Activated naive CD4-positive, alpha-beta T cell treated with anti-CD3 and anti-CD28 coated beads, Interleukin-2, amount 10 ng/mL, durations not matched to agents 7 days and 5 days (primary cell): ENCODE data around the gene RAB4A.
"Not testable (repeated sequence)": the region's sequence is repeated elsewhere in the genome, so short reads cannot be mapped to it uniquely, and the experiment has no call there.

Experiments
- CTCF ChIA-PET: fragments of 350-600 bp; sonication (Branson Sonifier 250); formaldehyde crosslinking; loops from one replicate; lab custom pipeline; 2021; ENCODE audit warnings: antibody characterized with exemption; lab: Charles Lee
- DNase-seq: peaks from one replicate; pipeline ENCODE4 v3.0.0-alpha.2; 2020
- H3K27ac Mint-ChIP-seq: one replicate; pipeline ENCODE4 v1.8.0; 2021; ENCODE audit warnings: mild to moderate bottlenecking, moderate library complexity, mixed read lengths
- H3K27me3 Mint-ChIP-seq: one replicate; pipeline ENCODE4 v1.8.0; 2021; ENCODE audit warnings: mild to moderate bottlenecking, mixed read lengths
- H3K36me3 Mint-ChIP-seq: one replicate; pipeline ENCODE4 v1.8.0; 2021; ENCODE audit warnings: mixed read lengths
- H3K4me1 Mint-ChIP-seq: one replicate; pipeline ENCODE4 v1.8.0; 2021; ENCODE audit warnings: mixed read lengths
- H3K4me3 Mint-ChIP-seq: one replicate; pipeline ENCODE4 v1.8.0; 2021; ENCODE audit warnings: mild to moderate bottlenecking, moderate library complexity, mixed read lengths
- H3K9me3 Mint-ChIP-seq: one replicate; pipeline ENCODE4 v1.8.0; 2021; ENCODE audit warnings: mixed read lengths

RAB4A gene

DNA sequence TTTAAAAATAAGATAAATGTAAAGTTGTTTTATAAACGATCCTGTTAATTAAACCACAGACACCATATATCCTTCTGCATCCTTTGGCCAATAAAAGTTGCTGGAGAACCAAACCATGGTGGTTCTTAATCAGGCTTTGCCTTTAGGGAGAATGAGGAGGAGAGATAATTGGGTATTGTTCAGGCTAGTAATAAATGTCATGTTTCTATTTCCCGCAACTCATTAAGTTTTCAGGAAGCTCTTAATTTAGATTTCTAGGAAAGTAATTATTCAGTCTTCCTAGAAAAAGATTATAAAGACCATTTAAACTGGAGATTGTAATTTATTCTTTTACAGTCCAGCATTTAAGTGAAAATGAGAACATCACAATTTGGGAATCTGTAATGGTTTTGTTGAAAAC lies 34.5 kb downstream of the RAB4A start:
- Mint-ChIP-seq H3K27me3 (no peaks in the 10 kb centered on the region), H3K4me1 (peaks cover 19% of the 10 kb centered on the region), H3K9me3 (no peaks in the 10 kb centered on the region), H3K4me3 (no peak overlapping the region), H3K27ac (no peak overlapping the region), H3K36me3 (peaks cover 38% of the 10 kb centered on the region)
- CTCF ChIA-PET, result no interaction called here
- no peak for DNase-seq

- no peaks in the 10 kb centered on the region for H3K9me3 Mint-ChIP-seq
These were observed 38.2 kb downstream of the RAB4A start for GRCh38 chr1:229309074-229309473.

GRCh38 chr1:229309684-229310083 lies 38.8 kb downstream of the RAB4A start:
- DNase-seq, result no peak
- H3K9me3 Mint-ChIP-seq, result no peaks in the 10 kb centered on the region
- no peaks in the 10 kb centered on the region for H3K27me3 Mint-ChIP-seq
- no peak overlapping the region for H3K4me3 Mint-ChIP-seq
- peaks cover 23% of the 10 kb centered on the region for H3K36me3 Mint-ChIP-seq
- no peak overlapping the region for H3K27ac Mint-ChIP-seq
- H3K4me1 Mint-ChIP-seq, result peaks cover 7% of the 10 kb centered on the region
- CTCF ChIA-PET, result no interaction called here

More at GRCh38 chr1:229309074-229309473, 38.2 kb downstream of the RAB4A start:
- Mint-ChIP-seq H3K27me3 (no peaks in the 10 kb centered on the region), H3K27ac (no peak overlapping the region), H3K4me1 (peaks cover 11% of the 10 kb centered on the region), H3K4me3 (no peak overlapping the region), H3K36me3 (peaks cover 29% of the 10 kb centered on the region)
- no peak for DNase-seq
- CTCF ChIA-PET, result no interaction called here

DNA sequence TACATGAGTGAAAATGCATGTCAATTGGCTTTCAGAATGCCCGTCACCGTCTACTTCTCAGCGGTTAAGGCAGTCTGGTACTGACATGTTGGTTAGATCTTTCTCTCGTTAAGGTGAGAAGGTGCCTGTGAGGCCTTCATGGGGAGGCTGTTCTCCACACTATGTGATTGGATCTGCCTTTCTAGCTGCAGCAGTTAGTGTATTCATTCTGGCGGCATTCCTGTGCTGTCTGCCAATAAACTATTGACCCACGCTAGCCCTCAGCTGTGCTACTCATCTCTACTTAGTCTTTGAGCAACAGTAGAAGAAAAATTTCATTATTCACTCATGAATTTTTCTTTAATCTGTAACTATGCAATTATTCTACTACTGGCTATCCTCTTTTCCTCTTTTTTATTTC lies 39.9 kb downstream of the RAB4A start:
- no peak for DNase-seq
- H3K4me3 Mint-ChIP-seq, result no peak overlapping the region
- H3K27me3 Mint-ChIP-seq, result no peaks in the 10 kb centered on the region
- CTCF ChIA-PET, result no interaction called here
- no peak overlapping the region for H3K27ac Mint-ChIP-seq
- no peaks in the 10 kb centered on the region for H3K4me1 Mint-ChIP-seq
- H3K9me3 Mint-ChIP-seq, result no peaks in the 10 kb centered on the region
- peaks cover 18% of the 10 kb centered on the region for H3K36me3 Mint-ChIP-seq

DNA sequence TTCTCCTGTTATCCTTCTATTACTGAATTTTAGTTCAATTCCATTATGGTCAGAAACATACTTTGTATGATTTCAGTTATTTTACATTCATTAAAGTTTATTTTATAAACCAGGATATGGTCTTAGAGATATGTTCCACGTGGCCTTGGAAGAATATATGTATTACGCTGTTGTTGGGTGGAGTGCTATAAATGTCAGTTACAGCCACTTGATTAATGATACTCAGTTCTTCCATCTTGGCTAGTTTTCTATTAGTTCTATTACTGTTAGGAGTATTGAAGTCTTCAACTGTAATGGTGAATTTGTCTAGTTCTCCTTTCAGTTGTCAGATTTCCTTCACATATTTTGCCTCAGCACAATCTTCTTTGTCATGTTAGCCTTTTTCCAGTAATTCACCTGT lies 45.3 kb downstream of the RAB4A start:
- Mint-ChIP-seq H3K4me1 (no peaks in the 10 kb centered on the region), H3K9me3 (no peaks in the 10 kb centered on the region), H3K27me3 (no peaks in the 10 kb centered on the region), H3K4me3 (no peak overlapping the region), H3K27ac (no peak overlapping the region), H3K36me3 (peaks cover 30% of the 10 kb centered on the region)
- no peak for DNase-seq
- CTCF ChIA-PET, result no interaction called here

DNA sequence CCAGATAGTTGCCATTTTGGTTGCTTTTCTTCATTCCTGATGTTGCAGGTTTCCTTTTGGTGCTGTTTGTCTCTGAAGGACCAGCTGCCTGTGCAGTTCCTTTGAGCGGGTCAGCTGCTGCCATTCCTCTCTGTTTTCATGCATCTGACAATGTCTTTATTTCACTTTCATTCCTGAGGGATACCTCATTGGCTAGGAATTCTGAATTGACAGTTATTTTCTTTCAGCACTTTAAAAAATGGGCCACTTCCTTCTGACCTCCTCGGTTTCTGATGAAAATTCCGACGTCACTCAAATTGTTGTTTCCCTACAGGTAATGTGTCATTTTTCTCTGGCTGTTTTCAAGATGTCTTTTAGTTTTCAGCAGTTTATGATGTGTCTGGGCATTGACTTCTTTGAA lies 47.1 kb downstream of the RAB4A start:
- Mint-ChIP-seq H3K27ac (no peak overlapping the region), H3K36me3 (peaks cover 37% of the 10 kb centered on the region), H3K4me3 (no peak overlapping the region), H3K4me1 (no peaks in the 10 kb centered on the region), H3K9me3 (no peaks in the 10 kb centered on the region), H3K27me3 (no peaks in the 10 kb centered on the region)
- DNase-seq, result no peak
- CTCF ChIA-PET, result no interaction called here

DNA sequence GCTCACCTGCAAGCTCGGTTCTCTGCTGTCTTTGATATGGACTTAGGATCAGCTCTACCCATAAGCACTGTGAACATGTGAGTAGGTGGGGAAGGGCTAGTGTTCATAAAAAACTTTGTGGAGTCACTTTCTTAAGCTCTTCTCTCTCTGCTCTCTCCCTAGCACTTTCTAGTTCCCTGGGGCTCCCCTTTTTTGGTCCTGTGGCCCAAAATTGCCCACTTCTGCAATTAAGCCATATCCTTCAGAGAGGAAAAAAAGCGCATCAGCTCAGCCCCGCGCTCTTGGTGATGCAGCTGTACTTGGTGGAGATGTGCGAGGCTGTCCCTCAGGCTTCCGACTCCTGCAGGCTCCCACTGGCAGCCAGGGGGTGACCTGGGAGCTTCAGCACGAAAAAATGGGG lies 48.6 kb downstream of the RAB4A start:
- Mint-ChIP-seq H3K4me1 (peaks cover 2% of the 10 kb centered on the region), H3K4me3 (no peak overlapping the region), H3K27me3 (no peaks in the 10 kb centered on the region), H3K9me3 (no peaks in the 10 kb centered on the region), H3K27ac (no peak overlapping the region), H3K36me3 (peaks cover 42% of the 10 kb centered on the region)
- CTCF ChIA-PET, result interaction anchor here (0.8 kb wide), 1 partner anchor 41 kb away, joined by 4 read pairs; no protein-coding TSS in a partner anchor
- DNase-seq, result no peak

DNA sequence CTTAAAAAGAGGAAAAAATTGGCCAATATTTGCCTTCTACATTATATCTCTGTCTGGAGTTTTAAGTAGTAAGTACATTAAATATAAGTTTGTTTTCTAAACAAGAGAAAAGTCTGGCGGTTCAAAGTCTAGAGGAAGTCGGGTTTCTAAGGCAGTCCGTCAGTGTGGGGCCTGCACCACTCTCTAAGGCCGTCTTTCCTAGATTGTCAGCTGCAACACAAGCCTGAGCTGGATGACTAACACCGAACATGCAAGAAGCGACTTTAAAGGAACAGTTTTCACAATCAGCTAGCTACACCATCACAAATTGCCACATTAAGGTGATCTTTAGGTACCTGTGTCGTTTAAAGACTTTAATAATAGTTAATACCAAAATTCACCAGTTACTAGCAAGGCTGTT lies 52.3 kb downstream of the RAB4A start:
- H3K4me3 Mint-ChIP-seq, result no peak overlapping the region
- H3K4me1 Mint-ChIP-seq, result peaks cover 29% of the 10 kb centered on the region
- no peak overlapping the region for H3K27ac Mint-ChIP-seq
- H3K9me3 Mint-ChIP-seq, result no peaks in the 10 kb centered on the region
- no peaks in the 10 kb centered on the region for H3K27me3 Mint-ChIP-seq
- CTCF ChIA-PET, result no interaction called here
- H3K36me3 Mint-ChIP-seq, result peaks cover 62% of the 10 kb centered on the region
- DNase-seq, result no peak

- H3K4me3 Mint-ChIP-seq, result no peak overlapping the region
- peak overlapping the region; percentile 7 for H3K27ac Mint-ChIP-seq
- H3K36me3 Mint-ChIP-seq, result peaks cover 64% of the 10 kb centered on the region
- peaks cover 29% of the 10 kb centered on the region for H3K4me1 Mint-ChIP-seq
- no peaks in the 10 kb centered on the region for H3K9me3 Mint-ChIP-seq
- H3K27me3 Mint-ChIP-seq, result no peaks in the 10 kb centered on the region
- DNase-seq, result no peak
- CTCF ChIA-PET, result no interaction called here
These were observed 53.1 kb downstream of the RAB4A start for GRCh38 chr1:229323885-229324553.

DNA sequence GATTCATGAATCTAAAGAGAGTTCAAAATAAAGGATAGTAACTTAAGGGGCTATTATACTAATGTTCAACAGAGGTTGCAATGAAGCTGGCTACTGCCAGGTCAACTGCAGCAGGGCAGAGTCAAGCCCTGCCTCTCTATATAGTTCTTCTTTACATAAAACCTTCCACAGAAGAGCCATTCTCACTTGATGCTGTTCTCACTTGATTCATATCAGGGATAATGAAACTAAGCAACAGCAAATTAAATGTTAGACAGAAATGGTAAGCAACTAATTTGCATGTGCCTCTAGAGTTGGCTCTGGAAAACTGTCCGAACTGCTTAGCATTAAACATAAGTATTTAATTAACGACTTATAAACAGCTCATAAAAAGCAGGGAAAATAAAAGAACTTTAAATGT lies 54.5 kb downstream of the RAB4A start:
- H3K27ac Mint-ChIP-seq, result peak overlapping the region; percentile 91
- no peaks in the 10 kb centered on the region for H3K9me3 Mint-ChIP-seq
- H3K4me1 Mint-ChIP-seq, result peaks cover 29% of the 10 kb centered on the region
- peaks cover 57% of the 10 kb centered on the region for H3K36me3 Mint-ChIP-seq
- no peaks in the 10 kb centered on the region for H3K27me3 Mint-ChIP-seq
- H3K4me3 Mint-ChIP-seq, result peak overlapping the region; percentile 21
- DNase-seq, result no peak
- CTCF ChIA-PET, result no interaction called here

GRCh38 chr1:229325853-229326487 lies 55.1 kb downstream of the RAB4A start:
- peak overlapping the region; percentile 91 for H3K27ac Mint-ChIP-seq
- peak overlapping the region; percentile 13 for H3K4me3 Mint-ChIP-seq
- H3K27me3 Mint-ChIP-seq, result no peaks in the 10 kb centered on the region
- peaks cover 29% of the 10 kb centered on the region for H3K4me1 Mint-ChIP-seq
- CTCF ChIA-PET, result no interaction called here
- H3K36me3 Mint-ChIP-seq, result peaks cover 57% of the 10 kb centered on the region
- no peak for DNase-seq
- H3K9me3 Mint-ChIP-seq, result no peaks in the 10 kb centered on the region

DNA sequence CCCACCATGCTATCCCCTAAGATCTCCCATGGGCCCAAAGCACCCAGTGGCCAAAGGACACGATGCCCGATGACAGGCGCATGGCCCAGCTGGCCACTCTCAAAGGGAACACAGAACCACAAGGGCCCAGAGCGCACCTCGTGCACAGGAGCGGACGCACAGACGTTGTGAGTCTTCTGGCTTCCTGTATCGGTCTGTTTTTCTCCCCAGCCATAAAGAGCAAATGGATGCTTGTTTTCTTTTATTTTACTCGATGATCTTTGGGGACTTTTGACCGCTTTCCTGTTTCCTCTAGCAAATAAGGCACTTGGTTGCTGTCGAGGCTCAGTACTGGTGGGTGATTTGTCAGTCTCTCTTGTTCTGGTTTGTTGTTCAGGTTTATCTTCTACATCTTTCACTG lies 55.7 kb downstream of the RAB4A start:
- H3K4me3 Mint-ChIP-seq, result peak overlapping the region; percentile 13
- no peak for DNase-seq
- peaks cover 29% of the 10 kb centered on the region for H3K4me1 Mint-ChIP-seq
- H3K27ac Mint-ChIP-seq, result peak overlapping the region; percentile 91
- CTCF ChIA-PET, result no interaction called here
- H3K36me3 Mint-ChIP-seq, result peaks cover 53% of the 10 kb centered on the region
- no peaks in the 10 kb centered on the region for H3K9me3 Mint-ChIP-seq
- H3K27me3 Mint-ChIP-seq, result no peaks in the 10 kb centered on the region

GRCh38 chr1:229327765-229328164 lies 56.9 kb downstream of the RAB4A start:
- not testable (repeated sequence) for DNase-seq, H3K27me3 Mint-ChIP-seq, H3K4me3 Mint-ChIP-seq, H3K27ac Mint-ChIP-seq, H3K9me3 Mint-ChIP-seq
- peaks cover 29% of the 10 kb centered on the region for H3K4me1 Mint-ChIP-seq
- peaks cover 47% of the 10 kb centered on the region for H3K36me3 Mint-ChIP-seq
- CTCF ChIA-PET, result interaction anchor here (0.7 kb wide), 1 partner anchor 427 kb away, joined by 3 read pairs; no protein-coding TSS in a partner anchor

DNA sequence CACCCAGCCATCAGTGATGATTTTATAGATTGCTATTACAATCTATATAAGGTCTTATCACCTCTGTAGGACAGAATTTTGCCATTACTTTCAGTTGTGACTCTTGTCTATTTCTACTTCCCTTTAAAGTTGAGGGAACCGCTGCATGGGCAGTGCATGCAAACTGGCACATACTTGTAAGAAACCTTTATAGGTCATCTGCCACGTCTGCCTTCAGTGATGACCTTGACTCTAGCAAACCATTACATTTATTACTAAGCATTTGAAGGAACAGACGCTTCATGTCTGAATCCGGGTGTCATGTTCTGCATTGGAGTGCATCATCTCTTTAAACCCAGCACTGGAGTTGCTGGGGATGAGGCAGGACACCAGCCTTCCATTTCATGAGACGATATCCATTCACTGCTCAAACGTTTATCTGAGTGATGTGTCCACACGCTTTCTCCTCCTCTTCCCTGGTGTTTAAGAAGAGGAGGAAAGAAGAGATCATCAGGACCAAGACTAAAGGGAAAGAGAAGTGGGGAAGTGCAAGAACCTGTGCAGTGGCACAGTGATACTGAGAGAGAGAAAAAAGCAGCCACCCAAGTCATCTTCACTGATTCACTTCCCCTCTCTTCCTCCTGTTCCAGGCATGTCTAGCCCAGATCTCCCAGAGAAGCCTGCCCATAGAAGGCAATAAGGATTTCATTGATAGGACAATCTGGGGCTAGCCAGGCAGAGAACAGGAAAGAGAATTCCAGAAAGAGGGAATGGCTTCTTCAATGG lies 57.9 kb downstream of the RAB4A start:
- H3K4me1 Mint-ChIP-seq, result peaks cover 29% of the 10 kb centered on the region

More for the DNA sequence above, 57.9 kb downstream of the RAB4A start:
- H3K9me3 Mint-ChIP-seq, result no peaks in the 10 kb centered on the region
- CTCF ChIA-PET, result no interaction called here
- no peaks in the 10 kb centered on the region for H3K27me3 Mint-ChIP-seq
- H3K4me3 Mint-ChIP-seq, result no peak overlapping the region
- H3K36me3 Mint-ChIP-seq, result peaks cover 42% of the 10 kb centered on the region
- DNase-seq, result no peak
- peak overlapping the region; percentile 79 for H3K27ac Mint-ChIP-seq
